NCI-H2227 treated with DMSO at 0.1 percent for 48 hours (cell line): ENCODE results near the gene LIMA1.
"Not testable (repeated sequence)": the region's sequence is repeated elsewhere in the genome, so short reads cannot be mapped to it uniquely, and the experiment has no call there.

ENCODE experiments used
- DNase-seq: peaks from one replicate; lab custom pipeline; 2025; lab: John Stamatoyannopoulos, UW

LIMA1 gene

GRCh38 chr12:50248411-50248810 lies 34.9 kb downstream of the LIMA1 start:
- no peak for DNase-seq

GRCh38 chr12:50247665-50248064 lies 35.7 kb downstream of the LIMA1 start:
- DNase-seq, result not testable (repeated sequence)

GRCh38 chr12:50246873-50247612 lies 36.3 kb downstream of the LIMA1 start:
- no peak for DNase-seq

GRCh38 chr12:50246197-50246865 lies 37.0 kb downstream of the LIMA1 start:
- DNase-seq, result no peak

- no peak for DNase-seq
Observed at GRCh38 chr12:50243507-50243906, 39.8 kb downstream of the LIMA1 start.

GRCh38 chr12:50242751-50243191 lies 40.5 kb downstream of the LIMA1 start:
- DNase-seq, result no peak

- DNase-seq, result no peak
Observed at GRCh38 chr12:50241178-50241577, 42.1 kb downstream of the LIMA1 start.

GRCh38 chr12:50240792-50241114 lies 42.6 kb downstream of the LIMA1 start:
- no peak for DNase-seq

- no peak for DNase-seq
Observed at GRCh38 chr12:50240096-50240791, 43.1 kb downstream of the LIMA1 start.

- DNase-seq, result no peak
Observed at GRCh38 chr12:50239355-50239891, 43.9 kb downstream of the LIMA1 start.

GRCh38 chr12:50234347-50234746 lies 49.0 kb downstream of the LIMA1 start:
- DNase-seq, result no peak

- DNase-seq, result no peak
Observed at GRCh38 chr12:50232771-50233209, 50.5 kb downstream of the LIMA1 start.

- DNase-seq, result no peak
Observed at GRCh38 chr12:50232206-50232605, 51.1 kb downstream of the LIMA1 start.

- DNase-seq, result no peak
Observed at GRCh38 chr12:50231346-50231745, 52.0 kb downstream of the LIMA1 start.

GRCh38 chr12:50230217-50230616 lies 53.1 kb downstream of the LIMA1 start:
- DNase-seq, result no peak

GRCh38 chr12:50224026-50224692 lies 59.2 kb downstream of the LIMA1 start:
- no peak for DNase-seq

- DNase-seq, result peak; percentile 20
Observed at GRCh38 chr12:50222275-50222783, 61.0 kb downstream of the LIMA1 start.

- peak; percentile 9 for DNase-seq
Observed at GRCh38 chr12:50221228-50222008, 61.9 kb downstream of the LIMA1 start.

- DNase-seq, result no peak
Observed at GRCh38 chr12:50220363-50220995, 62.8 kb downstream of the LIMA1 start.

- DNase-seq, result no peak
Observed at GRCh38 chr12:50219544-50219943, 63.8 kb downstream of the LIMA1 start.

GRCh38 chr12:50219001-50219400 lies 64.3 kb downstream of the LIMA1 start:
- not testable (repeated sequence) for DNase-seq
